Spleen (tissue), 11 donors: ENCODE results near the gene DCAF8. TPM values are rescaled to one million over a fixed set of nuclear protein-coding genes. Genes with fewer than 3 reads are reported as not detected.

ENCODE experiments used
- DNase-seq: peaks from one replicate; pipeline ENCODE4 v3.0.0-alpha.2; 2020
- H3K27ac ChIP-seq, 8 donors: fragments of 200-600 bp; sonication (generic) in 7 of 8; 1 replicate in 4 of 8; 2 replicates in 4 of 8; pipeline versions ENCODE4 v1.5.0 to v1.8.0; 2016 to 2021; ENCODE audit warnings: inconsistent platforms in 4 of 8, mild to moderate bottlenecking in 4 of 8, moderate library complexity in 1 of 8
- H3K27me3 ChIP-seq, 7 donors: fragments of 200-600 bp; sonication (generic) in 6 of 7; replicated peaks in 1 of 7; 1 replicate in 4 of 7; 2 replicates in 3 of 7; pipeline versions ENCODE4 v1.5.0 to v1.8.0; 2016 to 2021; ENCODE audit warnings: inconsistent platforms in 3 of 7, mild to moderate bottlenecking in 1 of 7
- H3K36me3 ChIP-seq, 6 donors: fragments of 200-600 bp; sonication (generic) in 5 of 6; 1 replicate in 4 of 6; 2 replicates in 2 of 6; pipeline versions ENCODE4 v1.5.0 to v1.8.0; 2016 to 2021; ENCODE audit warnings: inconsistent platforms in 2 of 6
- H3K4me1 ChIP-seq, 6 donors: fragments of 200-600 bp; sonication (generic) in 5 of 6; 1 replicate in 3 of 6; 2 replicates in 3 of 6; pipeline versions ENCODE4 v1.5.0 to v1.8.0; 2016 to 2021; ENCODE audit warnings: inconsistent platforms in 3 of 6
- H3K4me3 ChIP-seq, 8 donors: fragments of 200-600 bp; sonication (generic) in 7 of 8; 1 replicate in 4 of 8; 2 replicates in 4 of 8; pipeline versions ENCODE4 v1.5.0 to v1.8.0; 2016 to 2021; ENCODE audit warnings: inconsistent platforms in 4 of 8, mild to moderate bottlenecking in 4 of 8, moderate library complexity in 2 of 8
- H3K9me3 ChIP-seq, 8 donors: fragments of 200-600 bp; sonication (generic) in 7 of 8; 1 replicate in 4 of 8; 2 replicates in 4 of 8; pipeline versions ENCODE4 v1.5.0 to v1.8.0; 2016 to 2021; ENCODE audit warnings: inconsistent platforms in 4 of 8
- POLR2A ChIP-seq, 3 donors: fragments of 450-650 bp; IDR thresholded peaks; one replicate each; pipeline ENCODE4 v1.5.1; 2017; ENCODE audit warnings: antibody characterized with exemption in 3 of 3, mild to moderate bottlenecking in 1 of 3
- POLR2AphosphoS5 ChIP-seq, 3 donors: sonication (generic); formaldehyde crosslinking; IDR thresholded peaks; one replicate each; pipeline ENCODE4 v1.5.1; 2017; ENCODE audit warnings: antibody characterized with exemption in 3 of 3
- WGBS, 5 donors: extraction: QIAGEN DNeasy Blood & Tissue Kit in 3 of 5; methylation state at CpG; one replicate each; pipeline versions ENCODE4 v1.1.5 to v1.1.7; 2013 to 2018; 5-methylcytosine and 5-hydroxymethylcytosine counted together
- intact Hi-C: fragments of 100-400 bp; cut with DNase I; formaldehyde crosslinking; loops from one replicate; pipeline ENCODE4 v1.15.0; 2023; ENCODE audit warnings: low total_unique reads
- polyA plus RNA-seq, 3 donors: library from polyadenylated mRNA; stranded (reverse); fragments of 200-250 nt; gene quantifications; one replicate each; pipeline ENCODE4 v1.2.1, GENCODE V29; 2013
- total RNA-seq, 7 donors: library from RNA; depleted of rRNA in 3 of 7; stranded (reverse); fragments of >200 nt in 3 of 7; fragmentation: NEBNext Ultra II Directional in 4 of 7; extraction: Animal tissue kit (Norgen Biotek cat#: 25700) in 4 of 7; gene quantifications; one replicate each; pipeline versions ENCODE4 v1.1.0 to v1.2.1, GENCODE V29; 2016 to 2021
- TF ChIP-seq, protein P1 (sequence below), 11 experiments: fragments of 200-600 bp in 7 of 11; fragments of 450-650 bp in 4 of 11; sonication (generic) in 4 of 11; IDR thresholded peaks in 8 of 11; conservative IDR thresholded peaks in 3 of 11; 1 replicate in 7 of 11; 2 replicates in 4 of 11; pipeline versions ENCODE4 v1.4.0 to v1.8.0; 2016 to 2021; ENCODE audit warnings: antibody characterized with exemption in 11 of 11, inconsistent platforms in 4 of 11, mild to moderate bottlenecking in 1 of 11
- donor health status: healthy with polysubstance abuse.
- donor health status: DM: no; HTN: no; CAD: no; lungs with moderate emphysema.
- donor health status: DM: no; HTN: no; CAD: no.
- donor health status: Bipolar disorder and iron deficiency.
- donor health status: healthy.
- donor health status: DM: no; HTN: no; CAD: no.
- donor health status: DM: yes; HTN: yes; CAD: no.

The DCAF8 gene
- total and polyA plus RNA-seq, 10 donors: 59.4 to 210 (median 148) TPM

GRCh38 chr1:160168609-160169369 lies 93.6 kb downstream of the DCAF8 start:
- intact Hi-C loops: no loop called here
- H3K36me3 ChIP-seq: no peaks in the 10 kb centered on the region
- WGBS, 5 donors: 77 to 90% (median 82%) methylated on average over 13 of the region's 13 CpGs
- DNase-seq: no peak
- H3K27me3 ChIP-seq: no peaks in the 10 kb centered on the region
- no peaks in the 10 kb centered on the region for H3K9me3 ChIP-seq
- H3K4me1 ChIP-seq: peaks cover 3 to 26% (median 12%) of the 10 kb centered on the region in 6 donors
- TF ChIP-seq, protein P1, sequence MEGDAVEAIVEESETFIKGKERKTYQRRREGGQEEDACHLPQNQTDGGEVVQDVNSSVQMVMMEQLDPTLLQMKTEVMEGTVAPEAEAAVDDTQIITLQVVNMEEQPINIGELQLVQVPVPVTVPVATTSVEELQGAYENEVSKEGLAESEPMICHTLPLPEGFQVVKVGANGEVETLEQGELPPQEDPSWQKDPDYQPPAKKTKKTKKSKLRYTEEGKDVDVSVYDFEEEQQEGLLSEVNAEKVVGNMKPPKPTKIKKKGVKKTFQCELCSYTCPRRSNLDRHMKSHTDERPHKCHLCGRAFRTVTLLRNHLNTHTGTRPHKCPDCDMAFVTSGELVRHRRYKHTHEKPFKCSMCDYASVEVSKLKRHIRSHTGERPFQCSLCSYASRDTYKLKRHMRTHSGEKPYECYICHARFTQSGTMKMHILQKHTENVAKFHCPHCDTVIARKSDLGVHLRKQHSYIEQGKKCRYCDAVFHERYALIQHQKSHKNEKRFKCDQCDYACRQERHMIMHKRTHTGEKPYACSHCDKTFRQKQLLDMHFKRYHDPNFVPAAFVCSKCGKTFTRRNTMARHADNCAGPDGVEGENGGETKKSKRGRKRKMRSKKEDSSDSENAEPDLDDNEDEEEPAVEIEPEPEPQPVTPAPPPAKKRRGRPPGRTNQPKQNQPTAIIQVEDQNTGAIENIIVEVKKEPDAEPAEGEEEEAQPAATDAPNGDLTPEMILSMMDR (IDR thresholded peaks at IDR 0.05 in 8 of 11, conservative IDR thresholded peaks at IDR 0.05 in 3 of 11): no peak
- TF ChIP-seq POLR2AphosphoS5 (IDR thresholded peaks at IDR 0.05) (no peak), POLR2A (IDR thresholded peaks at IDR 0.05) (no peak)
- H3K27ac ChIP-seq: no peak overlapping the region
- H3K4me3 ChIP-seq: no peak overlapping the region

GRCh38 chr1:160168016-160168415 lies 94.3 kb downstream of the DCAF8 start:
- intact Hi-C loops: no loop called here
- Histone ChIP-seq H3K27ac (no peak overlapping the region), H3K9me3 (no peaks in the 10 kb centered on the region), H3K36me3 (no peaks in the 10 kb centered on the region), H3K4me1 (peaks cover 3 to 26% (median 12%) of the 10 kb centered on the region in 6 donors), H3K4me3 (no peak overlapping the region), H3K27me3 (no peaks in the 10 kb centered on the region)
- WGBS, 5 donors: 54 to 77% (median 68%) methylated on average over 5 of the region's 5 CpGs
- TF ChIP-seq POLR2A (IDR thresholded peaks at IDR 0.05): no peak
- TF ChIP-seq POLR2AphosphoS5 (IDR thresholded peaks at IDR 0.05): no peak
- TF ChIP-seq, protein P1 (IDR thresholded peaks at IDR 0.05 in 8 of 11, conservative IDR thresholded peaks at IDR 0.05 in 3 of 11): no peak
- no peak for DNase-seq

DNA sequence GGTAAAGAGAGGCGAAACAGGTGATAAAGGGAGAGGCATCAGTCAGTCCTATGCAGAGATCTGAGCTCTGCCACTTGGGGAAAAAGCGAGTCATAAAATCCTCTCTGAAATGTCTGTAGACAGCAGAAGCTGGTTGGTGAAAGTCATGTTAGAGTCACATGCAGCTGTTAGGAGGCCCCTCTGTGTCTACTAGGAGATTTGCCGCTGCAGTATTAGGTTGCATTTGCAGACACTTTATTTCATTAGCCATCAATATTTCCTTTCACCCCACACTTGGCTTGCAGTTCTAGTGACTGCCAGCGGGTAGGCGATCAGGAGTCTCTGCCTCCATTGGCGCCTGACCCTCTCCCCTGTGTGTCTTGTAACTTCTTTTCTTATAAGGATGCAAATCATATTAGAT lies 94.8 kb downstream of the DCAF8 start:
- H3K4me1 ChIP-seq: peaks cover 3 to 26% (median 12%) of the 10 kb centered on the region in 6 donors
- intact Hi-C loops: no loop called here
- no peak overlapping the region for H3K4me3 ChIP-seq
- no peaks in the 10 kb centered on the region for H3K27me3 ChIP-seq
- no peak for DNase-seq
- TF ChIP-seq POLR2A (IDR thresholded peaks at IDR 0.05) (no peak), POLR2AphosphoS5 (IDR thresholded peaks at IDR 0.05) (no peak)
- TF ChIP-seq, protein P1 (IDR thresholded peaks at IDR 0.05 in 8 of 11, conservative IDR thresholded peaks at IDR 0.05 in 3 of 11): no peak
- H3K36me3 ChIP-seq: no peaks in the 10 kb centered on the region
- WGBS, 5 donors: 82 to 94% (median 90%) methylated on average over 6 of the region's 6 CpGs
- no peaks in the 10 kb centered on the region for H3K9me3 ChIP-seq
- no peak overlapping the region for H3K27ac ChIP-seq

DNA sequence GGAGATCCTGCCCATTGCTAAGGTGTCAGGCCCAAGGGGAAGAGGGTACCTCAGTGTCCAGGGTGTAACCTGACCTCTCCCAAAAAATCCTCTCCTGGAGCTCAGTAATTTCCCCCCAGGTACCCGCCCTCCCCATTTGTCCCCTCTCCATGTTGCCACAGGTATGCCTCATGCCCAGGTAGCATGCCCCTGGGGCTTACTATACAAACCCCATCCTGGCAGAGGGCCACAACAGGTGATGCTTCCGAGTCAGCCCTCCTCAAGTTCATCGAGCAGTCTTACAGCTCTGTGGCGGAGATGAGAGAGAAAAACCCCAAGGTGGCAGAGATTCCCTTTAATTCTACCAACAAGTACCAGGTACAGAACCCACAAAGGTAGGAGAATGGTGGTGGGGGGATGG lies 95.3 kb downstream of the DCAF8 start:
- no peaks in the 10 kb centered on the region for H3K9me3 ChIP-seq
- H3K36me3 ChIP-seq: no peaks in the 10 kb centered on the region
- TF ChIP-seq POLR2AphosphoS5 (IDR thresholded peaks at IDR 0.05) (no peak), POLR2A (IDR thresholded peaks at IDR 0.05) (no peak)
- TF ChIP-seq, protein P1 (IDR thresholded peaks at IDR 0.05 in 8 of 11, conservative IDR thresholded peaks at IDR 0.05 in 3 of 11): no peak
- peaks cover 3 to 32% (median 12%) of the 10 kb centered on the region in 6 donors for H3K4me1 ChIP-seq
- no peaks in the 10 kb centered on the region for H3K27me3 ChIP-seq
- 80 to 97% (median 87%) methylated on average over 4 of the region's 4 CpGs for WGBS, 5 donors
- H3K4me3 ChIP-seq: no peak overlapping the region
- intact Hi-C loops: no loop called here
- no peak overlapping the region for H3K27ac ChIP-seq
- DNase-seq: no peak
